ES-I3 (cell line): ENCODE data around the gene TNNT1.

Source experiments
- H3K36me3 ChIP-seq: 2 replicates; pipeline ENCODE4 v1.6.1; 2013; ENCODE audit warnings: mild to moderate bottlenecking, low read length, control low read depth, moderate library complexity; ENCODE audit not compliant: insufficient read depth
- H3K4me1 ChIP-seq: 2 replicates; pipeline ENCODE4 v1.6.1; 2013; ENCODE audit warnings: mild to moderate bottlenecking, control low read depth, low read length; ENCODE audit not compliant: insufficient read depth
- H3K9ac ChIP-seq: 2 replicates; pipeline ENCODE4 v1.6.1; 2013; ENCODE audit warnings: low read depth, mild to moderate bottlenecking, low read length, moderate library complexity
- H3K9me3 ChIP-seq: 2 replicates; pipeline ENCODE4 v1.6.1; 2013; ENCODE audit warnings: mild to moderate bottlenecking, low read length, moderate library complexity; ENCODE audit not compliant: control insufficient read depth, insufficient read depth

The TNNT1 gene, protein sequence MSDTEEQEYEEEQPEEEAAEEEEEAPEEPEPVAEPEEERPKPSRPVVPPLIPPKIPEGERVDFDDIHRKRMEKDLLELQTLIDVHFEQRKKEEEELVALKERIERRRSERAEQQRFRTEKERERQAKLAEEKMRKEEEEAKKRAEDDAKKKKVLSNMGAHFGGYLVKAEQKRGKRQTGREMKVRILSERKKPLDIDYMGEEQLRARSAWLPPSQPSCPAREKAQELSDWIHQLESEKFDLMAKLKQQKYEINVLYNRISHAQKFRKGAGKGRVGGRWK

DNA sequence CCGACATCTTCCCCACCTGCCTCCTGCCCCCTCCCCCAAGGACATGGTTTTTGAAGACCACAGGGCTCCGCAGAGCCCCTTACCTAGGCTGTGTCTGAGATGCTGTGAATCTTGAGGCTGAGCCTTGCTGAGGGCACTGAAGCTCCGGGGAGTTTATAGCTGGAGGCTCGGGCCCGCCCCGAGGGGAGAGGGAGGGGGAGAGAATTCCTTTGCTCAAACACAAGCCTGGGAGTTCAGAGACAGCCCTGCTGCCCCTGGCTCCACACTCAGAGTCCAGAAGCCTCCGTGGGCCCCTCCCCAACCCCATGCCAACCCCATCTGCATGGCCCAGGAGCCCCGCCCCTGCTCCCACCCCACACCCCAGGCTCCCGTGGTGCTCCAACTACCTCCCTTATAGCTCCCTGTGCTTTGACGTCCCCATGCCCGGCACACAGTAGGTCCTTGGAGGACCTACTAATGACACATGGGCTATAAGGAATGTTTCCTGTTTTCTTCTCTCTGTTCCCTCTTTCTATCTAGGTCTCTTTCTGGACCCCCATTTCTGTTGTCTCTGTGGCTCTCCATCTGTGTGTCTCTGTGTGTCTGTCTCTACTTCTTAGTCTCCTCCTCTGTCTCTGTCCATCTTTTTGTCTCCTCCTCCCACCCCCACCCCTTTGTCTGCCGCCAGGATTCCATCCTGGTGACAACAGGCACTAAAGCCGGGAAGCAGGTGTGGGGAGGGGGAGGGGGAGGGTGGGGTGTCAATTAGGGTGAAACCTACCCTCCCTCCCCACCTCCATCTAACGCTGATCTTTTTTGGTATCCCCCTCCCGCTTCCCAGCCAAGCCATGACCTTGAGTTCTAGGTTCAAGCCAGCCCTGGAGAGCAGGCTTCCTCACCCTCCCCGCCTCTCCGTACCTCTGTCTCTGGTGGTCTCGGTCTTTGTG, at the start of gene TNNT1:
TSS of gene TNNT1 (minus strand) at position 129 of the 926 bp plus-strand sequence. CDS start 2,049 bp downstream, outside the sequence.
- Histone ChIP-seq H3K9ac (peak within 1 kb of the TSS; percentile 20; the same call in 1 of the 2 replicates), H3K36me3 (peaks cover 4% of the 10 kb centered on the region; the same call in 1 of the 2 replicates), H3K9me3 (no peaks in the 10 kb centered on the region), H3K4me1 (peaks cover 24% of the 10 kb centered on the region)

DNA sequence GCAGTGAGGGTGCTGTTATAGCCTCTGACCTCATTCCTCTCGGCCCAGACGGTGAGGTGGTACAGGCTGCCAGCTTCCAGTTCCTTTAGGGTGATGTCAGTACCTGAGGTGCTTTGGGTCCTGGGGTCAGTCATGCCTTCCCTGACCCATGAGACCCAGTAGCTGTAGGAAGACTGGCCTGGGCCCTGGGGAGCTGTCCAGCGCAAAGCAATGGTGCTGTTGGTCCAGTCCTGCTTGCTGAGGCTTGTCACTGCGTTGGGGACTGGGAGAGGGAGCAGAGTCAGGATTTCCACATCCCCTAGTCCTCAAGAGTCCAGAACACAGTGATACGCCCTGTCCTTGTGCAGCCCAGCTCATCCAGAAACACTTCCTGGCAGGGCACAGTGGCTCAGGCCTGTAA, 49.6 kb upstream of the TNNT1 start:
- Histone ChIP-seq H3K4me1 (no peaks in the 10 kb centered on the region), H3K9me3 (no peaks in the 10 kb centered on the region), H3K9ac (no peak overlapping the region), H3K36me3 (no peaks in the 10 kb centered on the region)

GRCh38 chr19:55197528-55197927, 48.5 kb upstream of the TNNT1 start:
- no peak overlapping the region for H3K9ac ChIP-seq
- H3K9me3 ChIP-seq, result no peaks in the 10 kb centered on the region
- no peaks in the 10 kb centered on the region for H3K4me1 ChIP-seq
- no peaks in the 10 kb centered on the region for H3K36me3 ChIP-seq

DNA sequence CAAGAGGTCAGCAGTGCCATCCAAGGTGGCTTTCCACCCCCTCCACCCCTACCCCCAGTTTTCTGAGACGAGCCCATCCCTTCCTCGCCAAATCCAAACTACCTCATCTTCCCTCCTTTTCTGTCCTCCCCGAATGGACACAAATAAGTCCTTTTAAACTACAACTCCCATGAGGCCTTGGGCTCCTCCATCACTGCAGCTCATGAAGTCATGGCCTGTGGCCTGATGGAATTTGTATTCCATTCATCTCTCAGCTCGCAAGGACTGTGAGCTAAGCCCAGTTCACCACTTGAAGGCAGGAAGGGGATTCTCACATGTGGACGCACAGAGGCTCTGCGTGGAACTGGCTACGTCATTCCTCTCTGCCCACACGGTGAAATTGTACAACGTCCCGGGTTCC, 47.8 kb upstream of the TNNT1 start:
- Histone ChIP-seq H3K4me1 (no peaks in the 10 kb centered on the region), H3K36me3 (no peaks in the 10 kb centered on the region), H3K9me3 (no peaks in the 10 kb centered on the region), H3K9ac (no peak overlapping the region)

DNA sequence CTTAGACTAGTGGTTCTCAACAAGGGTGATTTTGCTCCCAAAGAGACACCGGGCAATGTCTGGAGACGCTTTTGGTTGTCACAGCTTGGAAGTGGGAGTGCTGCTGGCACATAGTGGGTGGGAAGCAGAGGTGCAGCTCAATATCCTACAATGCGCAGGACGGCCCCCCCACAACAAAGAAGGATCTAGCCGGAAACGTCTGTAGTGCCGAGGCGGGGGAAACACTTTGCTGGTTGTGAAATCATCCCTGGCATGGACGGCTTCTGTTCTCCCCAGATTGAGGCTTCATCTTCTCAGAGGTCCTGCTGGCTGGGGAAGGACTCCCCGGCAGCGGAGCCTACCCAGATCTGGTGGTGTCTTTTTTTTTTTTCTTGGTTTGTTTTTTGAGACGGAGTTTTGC, 44.5 kb upstream of the TNNT1 start:
- H3K4me1 ChIP-seq, result no peaks in the 10 kb centered on the region
- H3K9me3 ChIP-seq, result no peaks in the 10 kb centered on the region
- no peaks in the 10 kb centered on the region for H3K36me3 ChIP-seq
- no peak overlapping the region for H3K9ac ChIP-seq

DNA sequence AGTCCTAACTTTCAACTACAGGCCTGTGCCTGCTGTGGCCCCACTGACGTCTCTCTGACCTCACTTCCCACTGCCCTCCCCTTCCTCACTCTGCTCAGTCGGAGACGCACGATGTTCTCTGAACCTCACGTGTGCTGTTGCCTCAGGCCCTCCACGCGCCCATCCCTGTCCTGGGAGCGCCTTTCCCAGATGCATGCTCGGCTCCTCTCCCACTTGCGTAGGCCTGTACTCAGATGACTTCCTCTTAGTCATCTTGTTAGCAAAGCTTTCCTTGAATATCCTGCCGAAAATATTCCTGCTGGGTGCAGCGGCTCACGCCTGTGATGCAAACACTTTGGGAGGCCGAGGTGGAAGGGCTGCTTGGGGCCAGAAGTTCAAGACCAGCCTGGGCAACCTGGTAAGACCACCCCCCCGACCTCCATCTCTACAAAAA, 40.4 kb upstream of the TNNT1 start:
- Histone ChIP-seq H3K9ac (no peak overlapping the region; the same call in 1 of the 2 replicates), H3K9me3 (no peaks in the 10 kb centered on the region), H3K36me3 (no peaks in the 10 kb centered on the region), H3K4me1 (no peaks in the 10 kb centered on the region)

DNA sequence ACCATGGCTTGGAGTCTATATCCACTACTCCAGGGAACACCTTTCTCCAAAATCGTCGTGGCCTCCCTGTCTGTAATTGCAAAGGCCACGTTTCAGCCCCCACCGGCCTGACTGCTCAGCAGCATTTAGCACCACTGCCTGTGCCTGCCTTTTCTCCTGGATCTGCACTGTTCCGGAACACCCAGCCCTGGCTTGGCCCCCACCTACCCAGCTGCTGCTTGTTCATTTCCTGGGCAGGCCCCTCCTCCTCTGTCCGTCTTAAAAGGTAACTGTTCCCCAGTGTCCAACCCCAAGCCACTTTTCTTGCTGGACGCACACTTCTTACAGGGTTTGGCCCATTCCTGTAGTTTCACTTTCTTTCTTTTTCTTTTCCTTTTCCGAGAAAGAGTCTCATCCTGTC, 39.6 kb upstream of the TNNT1 start:
- H3K9me3 ChIP-seq, result no peaks in the 10 kb centered on the region
- H3K4me1 ChIP-seq, result no peaks in the 10 kb centered on the region
- no peaks in the 10 kb centered on the region for H3K36me3 ChIP-seq
- H3K9ac ChIP-seq, result no peak overlapping the region

- Histone ChIP-seq H3K9ac (no peak overlapping the region), H3K36me3 (no peaks in the 10 kb centered on the region), H3K9me3 (no peaks in the 10 kb centered on the region), H3K4me1 (no peaks in the 10 kb centered on the region)
These were observed 37.1 kb upstream of the TNNT1 start for GRCh38 chr19:55186080-55186479.

DNA sequence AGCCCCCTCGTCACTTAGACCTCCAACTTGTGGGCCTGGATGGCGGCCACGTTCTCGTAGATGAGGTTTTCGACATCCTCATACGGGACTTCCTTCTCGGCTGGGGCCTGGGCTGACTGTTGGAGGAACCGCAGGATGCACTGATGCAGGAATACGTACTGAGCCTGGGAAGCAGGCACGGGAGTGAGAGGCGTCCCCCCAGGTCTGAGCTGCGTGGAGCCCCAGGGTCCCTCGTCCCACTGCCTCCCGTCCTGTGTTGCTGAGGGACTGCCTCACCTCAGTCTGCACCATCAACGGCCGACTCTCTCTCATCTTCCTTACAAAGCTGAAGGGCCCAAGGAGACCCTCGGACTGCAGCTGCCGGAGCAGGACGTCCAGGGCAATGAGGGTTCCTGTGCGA, 32.7 kb upstream of the TNNT1 start:
- H3K9ac ChIP-seq, result no peak overlapping the region
- no peaks in the 10 kb centered on the region; the same call in 1 of the 2 replicates for H3K4me1 ChIP-seq
- no peaks in the 10 kb centered on the region for H3K9me3 ChIP-seq
- no peaks in the 10 kb centered on the region for H3K36me3 ChIP-seq

- peak within 1 kb of the TSS; percentile 49; the same call in 1 of the 2 replicates for H3K9ac ChIP-seq
- no peaks in the 10 kb centered on the region for H3K36me3 ChIP-seq
- peaks cover 6% of the 10 kb centered on the region for H3K4me1 ChIP-seq
- H3K9me3 ChIP-seq, result no peaks in the 10 kb centered on the region
These were observed 30.8 kb upstream of the TNNT1 start, which contains the start of gene SYT5 for GRCh38 chr19:55179606-55180484. TSS of gene SYT5 (minus strand) at chr19:55180289. CDS start at chr19:55179041, 1,248 bp downstream.

DNA sequence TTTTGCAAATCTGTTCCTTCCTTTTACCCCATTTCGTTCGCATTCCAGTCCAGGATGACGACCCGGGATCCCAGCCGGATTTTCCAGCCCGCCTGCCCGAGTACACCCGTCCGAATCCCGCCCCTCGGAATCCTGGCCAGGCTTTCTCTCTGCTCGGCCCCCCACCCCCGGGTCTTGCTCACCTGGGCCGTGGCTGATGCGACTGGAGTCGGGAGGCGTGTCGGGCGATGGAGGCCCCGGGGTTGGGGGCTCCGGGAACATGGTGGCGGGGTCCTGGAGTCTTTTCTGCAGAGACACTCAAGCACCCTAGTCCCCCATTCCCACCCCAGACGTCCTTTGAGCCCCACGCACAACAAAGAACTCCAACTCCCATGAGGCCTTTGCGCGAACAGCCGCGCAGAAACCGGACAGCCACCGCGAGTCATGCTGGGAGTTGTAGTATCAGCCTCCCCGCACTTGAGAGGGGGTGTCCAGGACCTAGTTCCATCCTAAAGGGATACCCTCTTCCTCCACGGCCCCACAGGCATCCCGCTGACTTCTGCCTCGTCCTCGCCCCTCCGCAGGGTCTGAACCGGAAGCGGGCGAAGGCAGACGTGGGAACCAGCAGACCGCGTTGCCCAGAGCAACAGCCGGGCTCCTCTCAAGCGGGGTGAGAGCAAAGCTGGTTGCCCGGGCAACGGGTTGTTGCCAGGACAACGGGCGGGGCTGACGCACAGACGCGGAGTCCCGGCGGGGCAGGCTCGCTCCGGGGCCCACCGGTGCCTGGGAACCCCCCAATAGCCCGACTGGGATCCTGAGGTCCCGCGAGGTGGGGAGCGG, 30.0 kb upstream of the TNNT1 start:
- Histone ChIP-seq H3K36me3 (no peaks in the 10 kb centered on the region), H3K9me3 (no peaks in the 10 kb centered on the region), H3K9ac (peak overlapping the region; percentile 49; the same call in 1 of the 2 replicates), H3K4me1 (peaks cover 6% of the 10 kb centered on the region)

DNA sequence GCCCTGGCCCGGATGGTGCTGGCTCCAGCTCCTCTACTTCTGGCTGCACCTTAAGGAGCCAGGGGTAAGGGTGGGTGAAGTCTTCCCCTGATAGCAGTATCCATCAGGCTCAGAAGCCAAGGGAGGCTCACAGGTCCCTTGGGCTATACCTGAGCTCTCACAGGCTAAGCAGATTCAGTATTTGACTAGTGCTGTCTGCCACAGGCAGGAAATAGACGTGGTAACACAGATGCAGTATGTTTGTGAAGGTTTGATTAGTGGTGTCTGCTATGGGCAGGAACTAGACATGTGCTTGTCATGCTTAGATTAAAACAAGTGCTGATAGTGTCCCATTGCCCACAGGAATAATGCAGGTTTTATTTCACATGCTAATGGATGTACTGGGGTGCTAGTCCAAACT, 27.1 kb upstream of the TNNT1 start:
- Histone ChIP-seq H3K36me3 (no peaks in the 10 kb centered on the region), H3K9ac (no peak overlapping the region), H3K4me1 (peaks cover 6% of the 10 kb centered on the region), H3K9me3 (no peaks in the 10 kb centered on the region)

- Histone ChIP-seq H3K36me3 (no peaks in the 10 kb centered on the region), H3K4me1 (peaks cover 6% of the 10 kb centered on the region), H3K9me3 (no peaks in the 10 kb centered on the region), H3K9ac (peak overlapping the region; percentile 45; the same call in 1 of the 2 replicates)
These were observed 26.3 kb upstream of the TNNT1 start for GRCh38 chr19:55175117-55175867.
